HepG2 (cell line): ENCODE measurements around the gene FAM90A1. TPM values are rescaled to one million over a fixed set of nuclear protein-coding genes. Genes with fewer than 3 reads are reported as not detected.
A peak's percentile ranks its signal among the peaks of the same experiment; 100 is the strongest.
"Not testable (repeated sequence)": the region's sequence is repeated elsewhere in the genome, so short reads cannot be mapped to it uniquely, and the experiment has no call there.

ENCODE experiments used
- ARID4A ChIP-seq: sonication (generic); formaldehyde crosslinking; IDR thresholded peaks from 2 replicates; pipeline ENCODE4 v1.5.0; 2020; ENCODE audit warnings: mild to moderate bottlenecking, missing genetic modification reagents, borderline replicate concordance
- HNF1B ChIP-seq: sonication (generic); formaldehyde crosslinking; IDR thresholded peaks from 2 replicates; pipeline ENCODE4 v1.5.1; 2020; ENCODE audit warnings: mild to moderate bottlenecking, moderate library complexity, missing genetic modification reagents
- LCORL ChIP-seq, 2 experiments: fragments of 450-650 bp in 1 of 2; sonication (generic) in 1 of 2; formaldehyde crosslinking in 1 of 2; IDR thresholded peaks; 2 replicates each; pipeline versions ENCODE4 v1.5.0 to v1.6.1; 2017 to 2020; ENCODE audit warnings: antibody characterized with exemption in 1 of 2, missing genetic modification reagents in 1 of 2
- POLR2A ChIP-seq, 2 experiments: IDR thresholded peaks; 2 replicates each; pipeline ENCODE4 v1.6.1; 2011; ENCODE audit warnings: low read depth in 2 of 2, low read length in 2 of 2, mild to moderate bottlenecking in 1 of 2, moderate library complexity in 1 of 2; ENCODE audit not compliant: insufficient read depth in 1 of 2
- TFAP4 ChIP-seq: sonication (generic); IDR thresholded peaks from 2 replicates; pipeline ENCODE4 v1.6.1; 2016; ENCODE audit warnings: low read depth, borderline replicate concordance
- TFDP1 ChIP-seq: IDR thresholded peaks from 2 replicates; pipeline ENCODE4 v1.6.1; 2016; ENCODE audit warnings: missing compliant biosample characterization, missing genetic modification reagents, borderline replicate concordance
- UBTF ChIP-seq: sonication (generic); formaldehyde crosslinking; IDR thresholded peaks from 2 replicates; pipeline ENCODE4 v1.4.0; 2020; ENCODE audit warnings: mild to moderate bottlenecking, missing genetic modification reagents
- USF2 ChIP-seq, 2 experiments: sonication (generic) in 1 of 2; formaldehyde crosslinking in 1 of 2; IDR thresholded peaks; 2 replicates each; pipeline versions ENCODE4 v1.5.1 to v1.6.1; 2011 to 2020; ENCODE audit warnings: borderline replicate concordance in 1 of 2, low read depth in 1 of 2, low read length in 1 of 2, mild to moderate bottlenecking in 1 of 2, missing genetic modification reagents in 1 of 2, moderate library complexity in 1 of 2
- YY1 ChIP-seq: IDR thresholded peaks from 2 replicates; pipeline ENCODE4 v1.6.1; 2011; ENCODE audit warnings: low read length, low read depth, moderate library complexity, mild to moderate bottlenecking; ENCODE audit not compliant: insufficient read depth, insufficient replicate concordance
- ZFY ChIP-seq: sonication (generic); formaldehyde crosslinking; IDR thresholded peaks from 2 replicates; pipeline ENCODE4 v1.4.0; 2020; ENCODE audit warnings: missing genetic modification reagents
- ZMYM3 ChIP-seq: sonication (generic); formaldehyde crosslinking; IDR thresholded peaks from 2 replicates; pipeline ENCODE4 v1.5.1; 2020; ENCODE audit warnings: mild to moderate bottlenecking, missing genetic modification reagents
- ZNF350 ChIP-seq: sonication (generic); formaldehyde crosslinking; IDR thresholded peaks from 2 replicates; pipeline ENCODE4 v1.4.0; 2020; ENCODE audit warnings: mild to moderate bottlenecking, low read depth, missing genetic modification reagents, borderline replicate concordance
- polyA plus RNA-seq, 8 experiments: library from polyadenylated mRNA; depleted of rRNA in 3 of 8; stranded (reverse) in 7 of 8; unstranded in 1 of 8; fragments of >200 nt; fragmentation: Illumina TruSeq in 4 of 8; extraction: Trizol in 4 of 8; gene quantifications; 2 replicates each; pipeline versions ENCODE4 v1.2.1 to v1.2.3, GENCODE V29; 2011 to 2016; ENCODE audit warnings: low read depth in 4 of 8, missing spikeins in 1 of 8, mixed read lengths in 1 of 8; ENCODE audit not compliant: insufficient read depth in 1 of 8
- total RNA-seq, 5 experiments: library from RNA; depleted of rRNA; stranded (reverse); fragments of >200 nt; fragmentation: Illumina TruSeq; extraction: Trizol; gene quantifications; 2 replicates each; pipeline ENCODE4 v1.2.3, GENCODE V29; 2016; ENCODE audit warnings: low read depth in 1 of 5

The FAM90A1 gene
- total and polyA plus RNA-seq, 2 of the 13 experiments (the other 11 are each of a cell fraction or from before 2014, with no cell fraction given) = not detected

GRCh38 chr12:8242880-8243681 lies 15.7 kb upstream of the FAM90A1 start (continued):
- TF ChIP-seq UBTF (CRISPR knock-in tag) (peak; percentile 64; the same call in 1 of the 2 replicates), HNF1B (CRISPR knock-in tag) (peak; percentile 50; the same call in 1 of the 2 replicates), YY1 (peak; percentile 87), ZFY (CRISPR knock-in tag) (peak; percentile 40; the same call in 1 of the 2 replicates), ARID4A (CRISPR knock-in tag) (peak; percentile 71; the same call in 1 of the 2 replicates), ZNF350 (peak; percentile 15; the same call in 1 of the 2 replicates), LCORL (IDR thresholded peaks at IDR 0.05) (peak; percentile 74), USF2 (CRISPR knock-in tag; IDR thresholded peaks at IDR 0.05; ENCODE audit: borderline replicate concordance) (peak; percentile 62; the same call in 1 of the 2 replicates), TFAP4 (0 out of 2 replicates have a peak, but pooled peaks have one; percentile 24), POLR2A (IDR thresholded peaks at IDR 0.05; ENCODE audit: insufficient read depth in 1 of 2, low read depth in 2 of 2, low read length in 2 of 2) (0 out of 4 replicates have a peak, but pooled peaks of 1 of the 2 experiments have one; percentile 42), TFDP1 (CRISPR knock-in tag) (peak; percentile 28; the same call in 1 of the 2 replicates), ZMYM3 (CRISPR knock-in tag) (0 out of 2 replicates have a peak, but pooled peaks have one; percentile 31)
- not testable (repeated sequence) for TF ChIP-seq LCORL (CRISPR knock-in tag; IDR thresholded peaks at IDR 0.05); USF2 (IDR thresholded peaks at IDR 0.05; ENCODE audit: low read depth, low read length)
